LNCaP clone FGC (cell line): ENCODE data around the gene MARCHF6.

Source experiments
- DNase-seq: peaks from one replicate; pipeline ENCODE4 v3.0.0-alpha.2; 2011; ENCODE audit warnings: low read depth
- H3K4me3 ChIP-seq: 2 replicates; pipeline ENCODE4 v1.5.1; 2011; ENCODE audit warnings: mild to moderate bottlenecking, low read depth, low read length, control low read depth
- TF ChIP-seq, protein P1 (sequence below): IDR thresholded peaks from 2 replicates; pipeline ENCODE4 v1.5.1; 2012; ENCODE audit warnings: mild to moderate bottlenecking; ENCODE audit not compliant: control insufficient read depth, insufficient read depth; ENCODE audit errors: extremely low read depth

Gene MARCHF6, protein sequence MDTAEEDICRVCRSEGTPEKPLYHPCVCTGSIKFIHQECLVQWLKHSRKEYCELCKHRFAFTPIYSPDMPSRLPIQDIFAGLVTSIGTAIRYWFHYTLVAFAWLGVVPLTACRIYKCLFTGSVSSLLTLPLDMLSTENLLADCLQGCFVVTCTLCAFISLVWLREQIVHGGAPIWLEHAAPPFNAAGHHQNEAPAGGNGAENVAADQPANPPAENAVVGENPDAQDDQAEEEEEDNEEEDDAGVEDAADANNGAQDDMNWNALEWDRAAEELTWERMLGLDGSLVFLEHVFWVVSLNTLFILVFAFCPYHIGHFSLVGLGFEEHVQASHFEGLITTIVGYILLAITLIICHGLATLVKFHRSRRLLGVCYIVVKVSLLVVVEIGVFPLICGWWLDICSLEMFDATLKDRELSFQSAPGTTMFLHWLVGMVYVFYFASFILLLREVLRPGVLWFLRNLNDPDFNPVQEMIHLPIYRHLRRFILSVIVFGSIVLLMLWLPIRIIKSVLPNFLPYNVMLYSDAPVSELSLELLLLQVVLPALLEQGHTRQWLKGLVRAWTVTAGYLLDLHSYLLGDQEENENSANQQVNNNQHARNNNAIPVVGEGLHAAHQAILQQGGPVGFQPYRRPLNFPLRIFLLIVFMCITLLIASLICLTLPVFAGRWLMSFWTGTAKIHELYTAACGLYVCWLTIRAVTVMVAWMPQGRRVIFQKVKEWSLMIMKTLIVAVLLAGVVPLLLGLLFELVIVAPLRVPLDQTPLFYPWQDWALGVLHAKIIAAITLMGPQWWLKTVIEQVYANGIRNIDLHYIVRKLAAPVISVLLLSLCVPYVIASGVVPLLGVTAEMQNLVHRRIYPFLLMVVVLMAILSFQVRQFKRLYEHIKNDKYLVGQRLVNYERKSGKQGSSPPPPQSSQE

DNA sequence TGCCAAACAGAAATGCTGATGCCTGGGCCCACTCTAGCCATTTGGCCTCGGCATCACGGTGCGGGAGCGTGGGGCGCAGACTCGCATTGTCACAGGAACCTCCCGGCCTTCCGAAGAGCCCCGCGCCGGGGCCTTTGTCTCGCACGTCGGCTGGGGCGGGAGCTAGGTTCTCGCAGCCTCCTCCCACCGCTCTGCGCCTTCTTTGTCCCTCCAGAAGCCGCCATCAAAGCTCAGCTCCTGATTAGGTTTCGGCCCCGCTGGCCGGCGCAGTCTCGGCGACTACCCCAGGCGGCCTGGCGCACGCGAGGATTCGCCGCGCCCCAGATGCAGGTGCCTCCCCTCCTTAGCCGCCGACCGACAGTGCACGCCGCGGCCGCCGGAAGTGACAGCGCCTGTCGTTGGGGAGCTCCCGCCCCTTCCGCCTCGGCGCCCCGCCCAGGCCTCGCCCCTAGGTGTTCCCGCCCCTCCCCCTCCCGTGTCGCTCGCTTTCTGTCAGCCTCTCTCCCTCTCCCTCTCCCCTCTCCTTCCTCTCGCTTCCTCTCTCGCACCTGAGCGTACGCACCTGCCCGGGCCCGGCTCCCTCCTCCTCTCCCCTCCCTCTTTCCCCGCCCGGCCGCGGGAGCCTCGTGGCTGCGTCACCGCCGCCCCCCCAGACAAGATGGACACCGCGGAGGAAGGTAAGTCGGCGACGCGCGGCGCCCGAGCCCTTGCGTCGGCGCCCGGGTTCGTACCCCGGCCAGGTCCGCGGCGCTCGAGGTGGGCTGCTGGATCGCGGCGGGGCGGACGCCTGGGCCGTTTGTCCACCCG lies at the start of gene MARCHF6:
Gene MARCHF6 (plus strand): TSS at position 455 of the 807 bp plus-strand sequence. CDS start 204 bp downstream, at position 659.
- H3K4me3 ChIP-seq, result peak within 1 kb of the TSS; percentile 88
- TF ChIP-seq, protein P1, sequence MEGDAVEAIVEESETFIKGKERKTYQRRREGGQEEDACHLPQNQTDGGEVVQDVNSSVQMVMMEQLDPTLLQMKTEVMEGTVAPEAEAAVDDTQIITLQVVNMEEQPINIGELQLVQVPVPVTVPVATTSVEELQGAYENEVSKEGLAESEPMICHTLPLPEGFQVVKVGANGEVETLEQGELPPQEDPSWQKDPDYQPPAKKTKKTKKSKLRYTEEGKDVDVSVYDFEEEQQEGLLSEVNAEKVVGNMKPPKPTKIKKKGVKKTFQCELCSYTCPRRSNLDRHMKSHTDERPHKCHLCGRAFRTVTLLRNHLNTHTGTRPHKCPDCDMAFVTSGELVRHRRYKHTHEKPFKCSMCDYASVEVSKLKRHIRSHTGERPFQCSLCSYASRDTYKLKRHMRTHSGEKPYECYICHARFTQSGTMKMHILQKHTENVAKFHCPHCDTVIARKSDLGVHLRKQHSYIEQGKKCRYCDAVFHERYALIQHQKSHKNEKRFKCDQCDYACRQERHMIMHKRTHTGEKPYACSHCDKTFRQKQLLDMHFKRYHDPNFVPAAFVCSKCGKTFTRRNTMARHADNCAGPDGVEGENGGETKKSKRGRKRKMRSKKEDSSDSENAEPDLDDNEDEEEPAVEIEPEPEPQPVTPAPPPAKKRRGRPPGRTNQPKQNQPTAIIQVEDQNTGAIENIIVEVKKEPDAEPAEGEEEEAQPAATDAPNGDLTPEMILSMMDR, result no peak
- peak; percentile 90 for DNase-seq

DNA sequence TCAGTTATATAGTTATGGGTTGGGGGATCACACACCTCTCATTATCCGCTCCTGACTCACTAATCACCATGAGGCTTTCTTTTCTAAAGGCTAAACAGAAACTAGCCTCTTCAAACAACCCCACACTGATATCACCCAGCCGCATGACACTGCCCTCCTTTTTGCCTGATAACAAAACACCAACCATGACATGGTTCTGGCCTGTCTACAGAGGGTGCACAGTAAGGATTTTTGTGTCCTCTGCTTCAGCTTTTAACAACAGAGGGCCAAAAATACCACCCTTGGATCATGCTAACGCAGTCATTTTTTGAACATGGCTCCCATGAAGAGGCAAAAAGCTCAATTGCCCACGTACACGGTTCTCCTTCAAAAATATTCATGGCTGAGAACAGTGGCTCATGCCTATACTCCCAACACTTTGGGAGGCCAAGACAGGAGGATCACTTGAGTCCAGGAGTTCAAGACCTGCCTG lies 49.8 kb upstream of the MARCHF6 start:
- no peak for DNase-seq
- TF ChIP-seq, protein P1, result no peak
- H3K4me3 ChIP-seq, result no peak overlapping the region

DNA sequence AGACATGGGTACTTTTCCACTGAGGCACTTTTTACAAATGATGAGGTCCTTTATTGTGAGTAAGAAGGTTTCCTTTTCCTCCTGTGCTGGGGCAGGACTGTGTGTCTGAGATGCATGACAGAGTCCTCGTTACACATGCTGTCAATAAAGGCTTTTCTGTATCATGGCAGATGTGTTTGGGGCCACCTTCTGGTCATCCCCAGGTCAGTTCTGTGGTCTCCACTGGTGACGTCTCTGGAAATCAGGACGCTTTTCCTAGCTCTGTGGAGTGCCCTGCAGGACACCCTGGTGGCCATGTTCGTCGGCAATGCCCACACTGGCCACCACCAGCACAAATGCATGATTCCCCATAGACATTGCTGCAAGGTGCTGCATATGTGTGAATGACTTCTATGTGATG lies 48.6 kb upstream of the MARCHF6 start:
- no peak for DNase-seq
- TF ChIP-seq, protein P1, result no peak
- no peak overlapping the region for H3K4me3 ChIP-seq

DNA sequence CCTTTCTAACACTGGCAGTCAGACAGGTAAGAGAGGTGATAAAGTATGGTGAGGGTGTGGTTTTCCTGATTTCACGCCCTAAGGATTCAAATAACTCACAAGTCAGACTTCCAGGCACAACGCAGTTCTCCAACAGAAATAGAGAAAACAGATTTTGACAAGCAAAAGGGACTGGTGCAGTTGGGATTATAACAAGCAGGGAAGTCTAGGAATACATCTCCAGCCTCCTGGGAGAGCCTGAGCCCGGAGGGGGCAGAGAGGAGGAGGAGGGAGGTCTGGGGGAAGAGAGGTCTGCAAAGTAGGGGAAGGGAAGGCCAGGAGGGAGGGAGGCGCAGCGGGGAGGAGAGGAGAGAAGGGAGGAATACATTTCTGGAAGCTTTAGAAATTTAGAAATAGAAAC lies 47.4 kb upstream of the MARCHF6 start:
- TF ChIP-seq, protein P1, result no peak
- peak overlapping the region; percentile 57 for H3K4me3 ChIP-seq
- DNase-seq, result no peak

DNA sequence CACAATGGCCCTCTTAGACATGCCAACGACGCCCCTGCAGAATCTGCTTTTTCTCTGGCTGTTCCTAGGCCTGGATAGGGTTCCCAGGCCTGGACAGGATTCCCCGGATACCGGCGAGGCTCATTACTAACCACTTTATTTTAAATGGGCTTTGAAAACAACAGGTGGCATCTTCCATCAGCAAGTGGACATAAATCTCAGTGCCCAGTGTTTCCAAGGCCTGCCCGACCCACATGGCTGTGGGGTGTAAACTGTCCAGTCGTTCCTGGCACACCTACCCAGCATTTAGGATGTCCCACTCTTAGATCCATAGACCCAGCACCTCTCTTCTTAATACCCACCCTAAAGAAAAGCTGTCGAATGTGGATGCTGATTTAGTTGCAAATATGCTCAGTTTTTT lies 46.7 kb upstream of the MARCHF6 start:
- peak overlapping the region; percentile 57 for H3K4me3 ChIP-seq
- TF ChIP-seq, protein P1, result no peak
- DNase-seq, result no peak
